ENCODE data around the gene DNAJC13.

- TF ChIP-seq CTCF (IDR thresholded peaks at IDR 0.05; ENCODE audit: insufficient read depth, low read length) (no peak), POLR2AphosphoS5 (IDR thresholded peaks at IDR 0.05; ENCODE audit: low read depth) (no peak), REST (IDR thresholded peaks at IDR 0.05; ENCODE audit: insufficient replicate concordance, low read depth) (no peak)
Observed at GRCh38 chr3:132456136-132456535, 38.8 kb downstream of the DNAJC13 start.

Measured in HL-60 (cell line).